Activated naive CD4-positive, alpha-beta T cell treated with anti-CD3 and anti-CD28 coated beads, Interleukin-2, amount 50 U/mL, for 24 hours (primary cell): ENCODE measurements around the gene GRK4.
"Not testable (repeated sequence)": the region's sequence is repeated elsewhere in the genome, so short reads cannot be mapped to it uniquely, and the experiment has no call there.

ENCODE experiments used
- H3K27ac Mint-ChIP-seq: one replicate; pipeline ENCODE4 v1.8.0; 2021; ENCODE audit warnings: mild to moderate bottlenecking, mixed read lengths
- H3K27me3 Mint-ChIP-seq: one replicate; pipeline ENCODE4 v1.8.0; 2021; ENCODE audit warnings: mixed read lengths
- H3K36me3 Mint-ChIP-seq: one replicate; pipeline ENCODE4 v1.8.0; 2021; ENCODE audit warnings: mixed read lengths
- H3K4me1 Mint-ChIP-seq: one replicate; pipeline ENCODE4 v1.8.0; 2021; ENCODE audit warnings: mixed read lengths
- H3K4me3 Mint-ChIP-seq: one replicate; pipeline ENCODE4 v1.8.0; 2021; ENCODE audit warnings: mild to moderate bottlenecking, mixed read lengths
- H3K9me3 Mint-ChIP-seq: one replicate; pipeline ENCODE4 v1.8.0; 2021; ENCODE audit warnings: mixed read lengths

The GRK4 gene

GRCh38 chr4:2963175-2963965 is at the start of gene GRK4, which contains the start of gene NOP14:
Gene GRK4, plus strand, starts transcription at chr4:2963571. Its CDS starts 500 bp downstream, at chr4:2964071.
Gene NOP14, minus strand, starts transcription at chr4:2963406. Its CDS starts 87 bp downstream, at chr4:2963319.
- Mint-ChIP-seq H3K27me3 (no peaks in the 10 kb centered on the region), H3K27ac (peak within 1 kb of the TSS; percentile 88), H3K36me3 (peaks cover 11% of the 10 kb centered on the region), H3K4me1 (peaks cover 28% of the 10 kb centered on the region), H3K9me3 (no peaks in the 10 kb centered on the region), H3K4me3 (peak within 1 kb of the TSS; percentile 95)

- peaks cover 20% of the 10 kb centered on the region for H3K4me1 Mint-ChIP-seq
- H3K27ac Mint-ChIP-seq: no peak overlapping the region
- H3K27me3 Mint-ChIP-seq: no peaks in the 10 kb centered on the region
- no peak overlapping the region for H3K4me3 Mint-ChIP-seq
- peaks cover 15% of the 10 kb centered on the region for H3K36me3 Mint-ChIP-seq
- no peaks in the 10 kb centered on the region for H3K9me3 Mint-ChIP-seq
Observed at GRCh38 chr4:2914256-2915126, 48.9 kb upstream of the GRK4 start.

- Mint-ChIP-seq H3K36me3 (peaks cover 18% of the 10 kb centered on the region), H3K27ac (no peak overlapping the region), H3K4me3 (no peak overlapping the region), H3K9me3 (no peaks in the 10 kb centered on the region), H3K4me1 (peaks cover 33% of the 10 kb centered on the region), H3K27me3 (no peaks in the 10 kb centered on the region)
Observed at GRCh38 chr4:2915789-2916188, 47.6 kb upstream of the GRK4 start.

- Mint-ChIP-seq H3K36me3 (peaks cover 20% of the 10 kb centered on the region), H3K4me1 (peaks cover 39% of the 10 kb centered on the region)
- H3K27ac Mint-ChIP-seq, H3K9me3 Mint-ChIP-seq, H3K4me3 Mint-ChIP-seq, H3K27me3 Mint-ChIP-seq: not testable (repeated sequence)
Observed at GRCh38 chr4:2916696-2917095, 46.7 kb upstream of the GRK4 start.

GRCh38 chr4:2918300-2918699 is 45.1 kb upstream of the GRK4 start:
- Mint-ChIP-seq H3K27ac (peak overlapping the region; percentile 60), H3K36me3 (peaks cover 21% of the 10 kb centered on the region), H3K4me1 (peaks cover 54% of the 10 kb centered on the region)
- H3K27me3 Mint-ChIP-seq, H3K9me3 Mint-ChIP-seq, H3K4me3 Mint-ChIP-seq: not testable (repeated sequence)

- not testable (repeated sequence) for H3K27me3 Mint-ChIP-seq, H3K9me3 Mint-ChIP-seq, H3K4me3 Mint-ChIP-seq
- Mint-ChIP-seq H3K27ac (peak overlapping the region; percentile 48), H3K4me1 (peaks cover 58% of the 10 kb centered on the region), H3K36me3 (peaks cover 22% of the 10 kb centered on the region)
Observed at GRCh38 chr4:2918714-2919113, 44.7 kb upstream of the GRK4 start.

- peaks cover 52% of the 10 kb centered on the region for H3K4me1 Mint-ChIP-seq
- H3K27ac Mint-ChIP-seq: peak overlapping the region; percentile 90
- peaks cover 18% of the 10 kb centered on the region for H3K36me3 Mint-ChIP-seq
- H3K27me3 Mint-ChIP-seq, H3K9me3 Mint-ChIP-seq: not testable (repeated sequence)
- peak overlapping the region; percentile 4 for H3K4me3 Mint-ChIP-seq
Observed at GRCh38 chr4:2922453-2923101, 40.8 kb upstream of the GRK4 start.

GRCh38 chr4:2923141-2923551 is 40.2 kb upstream of the GRK4 start:
- Mint-ChIP-seq H3K27ac (peak overlapping the region; percentile 77), H3K27me3 (no peaks in the 10 kb centered on the region), H3K4me3 (peak overlapping the region; percentile 23), H3K36me3 (peaks cover 20% of the 10 kb centered on the region), H3K4me1 (peaks cover 46% of the 10 kb centered on the region), H3K9me3 (no peaks in the 10 kb centered on the region)

- Mint-ChIP-seq H3K9me3 (no peaks in the 10 kb centered on the region), H3K4me1 (peaks cover 43% of the 10 kb centered on the region), H3K36me3 (peaks cover 20% of the 10 kb centered on the region), H3K27ac (peak overlapping the region; percentile 77), H3K4me3 (peak overlapping the region; percentile 23), H3K27me3 (no peaks in the 10 kb centered on the region)
Observed at GRCh38 chr4:2923668-2924173, 39.6 kb upstream of the GRK4 start.

GRCh38 chr4:2924286-2924685 is 39.1 kb upstream of the GRK4 start:
- Mint-ChIP-seq H3K9me3 (no peaks in the 10 kb centered on the region), H3K4me1 (peaks cover 41% of the 10 kb centered on the region), H3K4me3 (no peak overlapping the region), H3K27ac (peak overlapping the region; percentile 76), H3K36me3 (peaks cover 19% of the 10 kb centered on the region), H3K27me3 (no peaks in the 10 kb centered on the region)

- H3K36me3 Mint-ChIP-seq: peaks cover 15% of the 10 kb centered on the region
Observed at GRCh38 chr4:2924765-2925301, 38.5 kb upstream of the GRK4 start.

GRCh38 chr4:2925496-2925895 is 37.9 kb upstream of the GRK4 start:
- H3K27me3 Mint-ChIP-seq: no peaks in the 10 kb centered on the region
- H3K36me3 Mint-ChIP-seq: peaks cover 9% of the 10 kb centered on the region
- no peaks in the 10 kb centered on the region for H3K9me3 Mint-ChIP-seq
- H3K27ac Mint-ChIP-seq: peak overlapping the region; percentile 23
- no peak overlapping the region for H3K4me3 Mint-ChIP-seq
- H3K4me1 Mint-ChIP-seq: peaks cover 29% of the 10 kb centered on the region

More at GRCh38 chr4:2924765-2925301, 38.5 kb upstream of the GRK4 start:
- Mint-ChIP-seq H3K4me3 (no peak overlapping the region), H3K27me3 (no peaks in the 10 kb centered on the region), H3K9me3 (no peaks in the 10 kb centered on the region), H3K27ac (peak overlapping the region; percentile 76), H3K4me1 (peaks cover 36% of the 10 kb centered on the region)

- Mint-ChIP-seq H3K4me1 (peaks cover 25% of the 10 kb centered on the region), H3K4me3 (no peak overlapping the region), H3K36me3 (peaks cover 7% of the 10 kb centered on the region), H3K27ac (peak overlapping the region; percentile 23), H3K27me3 (no peaks in the 10 kb centered on the region), H3K9me3 (no peaks in the 10 kb centered on the region)
Observed at GRCh38 chr4:2925931-2926860, 37.2 kb upstream of the GRK4 start.

- H3K27ac Mint-ChIP-seq: no peak overlapping the region
- peaks cover 6% of the 10 kb centered on the region for H3K36me3 Mint-ChIP-seq
Observed at GRCh38 chr4:2927016-2927695, 36.2 kb upstream of the GRK4 start.

More at GRCh38 chr4:2927016-2927695, 36.2 kb upstream of the GRK4 start:
- Mint-ChIP-seq H3K27me3 (no peaks in the 10 kb centered on the region), H3K4me3 (no peak overlapping the region), H3K9me3 (no peaks in the 10 kb centered on the region), H3K4me1 (peaks cover 21% of the 10 kb centered on the region)
